IMR-90 (cell line): Measurements from ENCODE around the gene IL34. TPM values are rescaled to one million over a fixed set of nuclear protein-coding genes. Genes with fewer than 3 reads are reported as not detected.
"Not testable (repeated sequence)": the region's sequence is repeated elsewhere in the genome, so short reads cannot be mapped to it uniquely, and the experiment has no call there.

Experiments used
- ATAC-seq: fragments of 200-7000 bp; cut with Tn5 transposase; 2 replicates; pipeline ENCODE4 v1.9.1; 2020; ENCODE audit warnings: low read depth, mild to moderate bottlenecking, moderate library complexity
- BruUV-seq: library from RNA; stranded (reverse); fragments of 400-500 nt; replicated peaks from 2 replicates; lab custom pipeline; 2021; lab: Mats Ljungman, UMichigan
- CTCF ChIA-PET: fragments of 300-600 bp; formaldehyde crosslinking; extraction: SDS; loops from one replicate; lab custom pipeline; 2021; ENCODE audit warnings: antibody characterized with exemption; lab: Yijun Ruan, JAX
- POLR2A ChIA-PET: fragments of 300-600 bp; sonication (Branson Sonifier 250); formaldehyde crosslinking; loops from one replicate; lab custom pipeline; 2022; ENCODE audit warnings: antibody characterized with exemption; ENCODE audit not compliant: unreplicated experiment; lab: Charles Lee
- DNase-seq: peaks from one replicate; pipeline ENCODE4 v3.0.0; 2013
- H2AFZ ChIP-seq: replicated peaks from 2 replicates; pipeline ENCODE3; 2013; ENCODE audit warnings: low read length, mild to moderate bottlenecking; ENCODE audit not compliant: poor library complexity
- H2AK5ac ChIP-seq: 2 replicates; pipeline ENCODE4 v1.6.1; 2013; ENCODE audit warnings: low read depth, low read length, inconsistent platforms
- H2AK9ac ChIP-seq: replicated peaks from 2 replicates; pipeline ENCODE3; 2013; ENCODE audit warnings: mild to moderate bottlenecking, low read depth, low read length, moderate library complexity; ENCODE audit not compliant: poor library complexity
- H2BK120ac ChIP-seq: 2 replicates; pipeline ENCODE4 v1.6.1; 2013; ENCODE audit warnings: low read depth, low read length, inconsistent platforms
- H2BK15ac ChIP-seq: 3 replicates; pipeline ENCODE4 v1.6.1; 2013; ENCODE audit warnings: low read depth, low read length, inconsistent platforms
- H2BK20ac ChIP-seq: 2 replicates; pipeline ENCODE4 v1.6.1; 2013; ENCODE audit warnings: low read depth, mild to moderate bottlenecking, inconsistent platforms, low read length, moderate library complexity
- H2BK5ac ChIP-seq: 2 replicates; pipeline ENCODE4 v1.6.1; 2013; ENCODE audit warnings: mild to moderate bottlenecking, low read depth, low read length, inconsistent platforms; ENCODE audit not compliant: poor library complexity, severe bottlenecking
- H3K14ac ChIP-seq: replicated peaks from 2 replicates; pipeline ENCODE4 v1.6.1; 2013; ENCODE audit warnings: low read depth, low read length, inconsistent platforms
- H3K18ac ChIP-seq: 2 replicates; pipeline ENCODE4 v1.6.1; 2013; ENCODE audit warnings: low read depth, low read length, control low read depth
- H3K23ac ChIP-seq: 2 replicates; pipeline ENCODE4 v1.6.1; 2013; ENCODE audit warnings: low read depth, low read length, inconsistent platforms
- H3K27ac ChIP-seq: 2 replicates; pipeline ENCODE4 v1.5.1; 2013; ENCODE audit warnings: mild to moderate bottlenecking, control low read depth, low read length; ENCODE audit not compliant: insufficient read depth
- H3K27me3 ChIP-seq: 2 replicates; pipeline ENCODE4 v1.6.1; 2013; ENCODE audit warnings: low read length; ENCODE audit not compliant: control insufficient read depth, insufficient read depth
- H3K36me3 ChIP-seq: 2 replicates; pipeline ENCODE4 v1.6.1; 2013; ENCODE audit warnings: low read length, mixed read lengths; ENCODE audit not compliant: control insufficient read depth, insufficient read depth
- H3K4ac ChIP-seq: 2 replicates; pipeline ENCODE4 v1.6.1; 2013; ENCODE audit warnings: low read depth, low read length, inconsistent platforms
- H3K4me1 ChIP-seq: 2 replicates; pipeline ENCODE4 v1.6.1; 2013; ENCODE audit warnings: low read length, mixed read lengths; ENCODE audit not compliant: control insufficient read depth, insufficient read depth
- H3K4me2 ChIP-seq: 2 replicates; pipeline ENCODE4 v1.6.1; 2013; ENCODE audit warnings: low read depth, mild to moderate bottlenecking, control low read depth, low read length, moderate library complexity
- H3K4me3 ChIP-seq: 2 replicates; pipeline ENCODE4 v1.5.1; 2013; ENCODE audit warnings: low read depth, mild to moderate bottlenecking, control low read depth, low read length, moderate library complexity; ENCODE audit not compliant: insufficient read depth
- H3K56ac ChIP-seq: 2 replicates; pipeline ENCODE4 v1.6.1; 2013; ENCODE audit warnings: low read length, inconsistent platforms; ENCODE audit not compliant: insufficient read depth; ENCODE audit errors: extremely low read depth
- H3K79me1 ChIP-seq, 2 experiments: 2 replicates each; pipeline ENCODE4 v1.6.1; 2013; ENCODE audit warnings: low read length in 2 of 2, inconsistent platforms in 1 of 2, low read depth in 1 of 2
- H3K9ac ChIP-seq: 2 replicates; pipeline ENCODE4 v1.6.1; 2013; ENCODE audit warnings: low read depth, low read length, control low read depth
- H3K9me1 ChIP-seq: 2 replicates; pipeline ENCODE4 v1.6.1; 2013; ENCODE audit warnings: low read length, inconsistent platforms; ENCODE audit not compliant: insufficient read depth
- H3K9me3 ChIP-seq: 2 replicates; pipeline ENCODE4 v1.6.1; 2013; ENCODE audit warnings: low read length; ENCODE audit not compliant: control insufficient read depth, insufficient read depth
- H4K20me1 ChIP-seq: 2 replicates; pipeline ENCODE4 v1.6.1; 2013; ENCODE audit warnings: low read length, inconsistent platforms; ENCODE audit not compliant: insufficient read depth
- H4K5ac ChIP-seq: 2 replicates; pipeline ENCODE4 v1.6.1; 2013; ENCODE audit warnings: mild to moderate bottlenecking, low read depth, low read length, control low read depth
- H4K8ac ChIP-seq, 2 experiments: 2 replicates each; pipeline ENCODE4 v1.6.1; 2013; ENCODE audit warnings: low read depth in 2 of 2, low read length in 2 of 2, control low read depth in 1 of 2, inconsistent platforms in 1 of 2
- H4K91ac ChIP-seq: 2 replicates; pipeline ENCODE4 v1.6.1; 2013; ENCODE audit warnings: low read depth, low read length, inconsistent platforms; ENCODE audit not compliant: insufficient read depth
- WGBS, 2 experiments: methylation state at CpG; one replicate each; pipeline versions ENCODE4 v1.1.5 to v1.1.7; 2013; ENCODE audit warnings: missing lambda C conversion rate in 2 of 2; ENCODE audit not compliant: insufficient read length in 1 of 2; ENCODE audit errors: extremely low coverage in 2 of 2; 5-methylcytosine and 5-hydroxymethylcytosine counted together
- dilution Hi-C: fragments of 300-500 bp; cut with HindIII; formaldehyde crosslinking; loops from one replicate; pipeline ENCODE4 v1.14.3; 2018; ENCODE audit warnings: low sequenced_read_pairs; ENCODE audit not compliant: unreplicated experiment
- in situ Hi-C: fragments of 300-500 bp; cut with MboI; formaldehyde crosslinking; loops from 3 replicates; pipeline ENCODE4 v1.14.3; 2019; ENCODE audit warnings: low sequenced_read_pairs, inconsistent platforms, mixed read lengths
- intact Hi-C: fragments of 100-400 bp; cut with micrococcal nuclease; formaldehyde crosslinking; loops from 2 replicates; pipeline ENCODE4 v1.10.0; 2022
- polyA plus RNA-seq, 3 experiments: library from polyadenylated mRNA; depleted of rRNA; stranded (reverse); fragments of >200 nt; gene quantifications; 2 replicates each; pipeline ENCODE4 v1.2.3, GENCODE V29; 2012; ENCODE audit warnings: low replicate concordance in 1 of 3
- total RNA-seq: library from RNA; depleted of rRNA; stranded (reverse); fragments of >200 nt; gene quantifications from 2 replicates; pipeline ENCODE4 v1.2.3, GENCODE V29; 2012

Gene IL34
- total and polyA plus RNA-seq, 2 of the 4 experiments (the other 2 are of a cell fraction) = 1.3 to 2.5 TPM

- dilution Hi-C loops, BruUV-seq, intact Hi-C loops, POLR2A ChIA-PET, H3K9ac ChIP-seq, DNase-seq, H3K9me1 ChIP-seq, H2AFZ ChIP-seq, H3K23ac ChIP-seq, CTCF ChIA-PET, H3K14ac ChIP-seq, H3K9me3 ChIP-seq, H3K27me3 ChIP-seq, H4K5ac ChIP-seq, H2BK120ac ChIP-seq, H3K36me3 ChIP-seq, H4K91ac ChIP-seq, H2BK20ac ChIP-seq, H4K8ac ChIP-seq, ATAC-seq, H2BK5ac ChIP-seq, H3K56ac ChIP-seq, H3K18ac ChIP-seq, H3K4me3 ChIP-seq, H3K79me1 ChIP-seq, H3K4me1 ChIP-seq, H3K27ac ChIP-seq, H2BK15ac ChIP-seq, H4K20me1 ChIP-seq, H3K4me2 ChIP-seq: not testable (repeated sequence)
- Histone ChIP-seq H3K4ac (peak overlapping the region; percentile 18; the same call in 1 of the 2 replicates), H2AK5ac (0 out of 2 replicates have a peak overlapping the region, but pooled peaks have one; percentile 50), H2AK9ac (peak overlapping the region; percentile 70)
- WGBS, 2 experiments = 98% methylated on average over 8 of the region's 10 CpGs; no CpG with 5 or more reads in 1 of the 2 experiments
- in situ Hi-C loops = loop anchor here (5.0 kb wide), 1 partner anchor 41 kb away; no protein-coding TSS in a partner anchor
Measured at GRCh38 chr16:70633617-70634016, 12.7 kb upstream of the IL34 start.
